ENCODE results near the gene ARVCF. TPM values are rescaled to one million over a fixed set of nuclear protein-coding genes. Genes with fewer than 3 reads are reported as not detected.

ARVCF gene
- total RNA-seq, 1 experiment from 2014 or later: 8.2 TPM

GRCh38 chr22:19930551-19931486 is 85.8 kb downstream of the ARVCF start:
- BruUV-seq (replicated peaks): no TSS peak
- POLR2A ChIA-PET: no interaction called here
- no peak overlapping the region for H3K27ac ChIP-seq (ENCODE audit: low read length)

DNA sequence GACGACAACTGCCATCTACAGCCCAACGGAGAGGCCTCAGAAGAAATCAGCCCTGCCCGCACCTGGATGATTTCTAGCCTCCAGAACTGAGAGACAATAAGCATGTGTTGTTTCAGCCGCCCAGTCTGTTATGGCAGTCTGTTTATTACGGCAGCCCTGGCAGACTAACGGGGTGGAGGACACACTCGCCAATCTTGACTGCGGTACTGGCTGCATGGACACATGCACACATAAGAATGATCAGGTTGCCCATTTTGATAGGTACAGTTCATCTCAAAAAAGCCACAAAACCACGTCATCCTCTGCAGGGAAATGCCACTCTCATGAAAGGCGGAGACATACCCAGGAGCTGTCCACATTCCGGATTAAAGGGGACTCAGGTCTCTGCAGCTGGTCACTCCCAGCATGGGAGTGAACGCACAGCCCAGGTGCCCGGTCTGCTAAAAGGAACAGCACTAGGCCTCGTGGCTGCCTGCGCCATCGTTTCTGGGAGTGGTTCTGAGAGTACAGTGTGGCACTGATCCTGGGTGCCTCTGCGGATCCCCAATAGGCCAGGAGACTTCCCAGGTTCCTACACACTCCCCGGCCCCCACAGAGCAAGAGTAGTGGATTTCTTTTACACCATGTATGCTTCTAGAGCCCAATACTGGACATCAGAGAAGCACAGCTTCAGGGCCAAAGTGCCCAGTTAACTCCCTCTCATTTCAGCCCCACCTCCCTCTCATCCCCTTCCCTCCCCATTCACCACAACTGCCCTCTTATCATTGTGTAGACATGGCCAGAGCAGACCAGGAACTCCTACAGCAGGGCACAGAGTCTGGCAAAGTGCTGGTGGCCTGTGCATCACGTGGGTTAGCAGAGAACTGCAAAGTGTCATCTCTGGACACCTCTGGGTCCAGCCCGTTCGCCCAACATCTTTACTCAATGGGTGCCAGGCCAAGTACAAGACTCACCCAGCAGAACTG is 86.8 kb downstream of the ARVCF start:
- intact Hi-C loops (cut with micrococcal nuclease; ENCODE audit: unreplicated experiment): no loop called here
- DNase-seq (ENCODE audit: low read depth, low spot score): no peak
- H3K4me3 ChIP-seq (ENCODE audit: low read depth in 2 of 2, low read length in 2 of 2): no peak overlapping the region
- H3K27ac ChIP-seq (ENCODE audit: low read length): no peak overlapping the region
- ChIA-PET POLR2A (no interaction called here), CTCF (no interaction called here)
- TF ChIP-seq TCF7L2 (IDR thresholded peaks at IDR 0.05; ENCODE audit: low read depth, low read length) (no peak), SIN3A (IDR thresholded peaks at IDR 0.05; ENCODE audit: borderline replicate concordance, insufficient read depth, low read depth, low read length) (no peak), POLR2AphosphoS5 (IDR thresholded peaks at IDR 0.05; ENCODE audit: low read depth, low read length) (no peak)
- TF ChIP-seq, protein P1, sequence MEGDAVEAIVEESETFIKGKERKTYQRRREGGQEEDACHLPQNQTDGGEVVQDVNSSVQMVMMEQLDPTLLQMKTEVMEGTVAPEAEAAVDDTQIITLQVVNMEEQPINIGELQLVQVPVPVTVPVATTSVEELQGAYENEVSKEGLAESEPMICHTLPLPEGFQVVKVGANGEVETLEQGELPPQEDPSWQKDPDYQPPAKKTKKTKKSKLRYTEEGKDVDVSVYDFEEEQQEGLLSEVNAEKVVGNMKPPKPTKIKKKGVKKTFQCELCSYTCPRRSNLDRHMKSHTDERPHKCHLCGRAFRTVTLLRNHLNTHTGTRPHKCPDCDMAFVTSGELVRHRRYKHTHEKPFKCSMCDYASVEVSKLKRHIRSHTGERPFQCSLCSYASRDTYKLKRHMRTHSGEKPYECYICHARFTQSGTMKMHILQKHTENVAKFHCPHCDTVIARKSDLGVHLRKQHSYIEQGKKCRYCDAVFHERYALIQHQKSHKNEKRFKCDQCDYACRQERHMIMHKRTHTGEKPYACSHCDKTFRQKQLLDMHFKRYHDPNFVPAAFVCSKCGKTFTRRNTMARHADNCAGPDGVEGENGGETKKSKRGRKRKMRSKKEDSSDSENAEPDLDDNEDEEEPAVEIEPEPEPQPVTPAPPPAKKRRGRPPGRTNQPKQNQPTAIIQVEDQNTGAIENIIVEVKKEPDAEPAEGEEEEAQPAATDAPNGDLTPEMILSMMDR (IDR thresholded peaks at IDR 0.05): no peak
- TF ChIP-seq, protein P2, sequence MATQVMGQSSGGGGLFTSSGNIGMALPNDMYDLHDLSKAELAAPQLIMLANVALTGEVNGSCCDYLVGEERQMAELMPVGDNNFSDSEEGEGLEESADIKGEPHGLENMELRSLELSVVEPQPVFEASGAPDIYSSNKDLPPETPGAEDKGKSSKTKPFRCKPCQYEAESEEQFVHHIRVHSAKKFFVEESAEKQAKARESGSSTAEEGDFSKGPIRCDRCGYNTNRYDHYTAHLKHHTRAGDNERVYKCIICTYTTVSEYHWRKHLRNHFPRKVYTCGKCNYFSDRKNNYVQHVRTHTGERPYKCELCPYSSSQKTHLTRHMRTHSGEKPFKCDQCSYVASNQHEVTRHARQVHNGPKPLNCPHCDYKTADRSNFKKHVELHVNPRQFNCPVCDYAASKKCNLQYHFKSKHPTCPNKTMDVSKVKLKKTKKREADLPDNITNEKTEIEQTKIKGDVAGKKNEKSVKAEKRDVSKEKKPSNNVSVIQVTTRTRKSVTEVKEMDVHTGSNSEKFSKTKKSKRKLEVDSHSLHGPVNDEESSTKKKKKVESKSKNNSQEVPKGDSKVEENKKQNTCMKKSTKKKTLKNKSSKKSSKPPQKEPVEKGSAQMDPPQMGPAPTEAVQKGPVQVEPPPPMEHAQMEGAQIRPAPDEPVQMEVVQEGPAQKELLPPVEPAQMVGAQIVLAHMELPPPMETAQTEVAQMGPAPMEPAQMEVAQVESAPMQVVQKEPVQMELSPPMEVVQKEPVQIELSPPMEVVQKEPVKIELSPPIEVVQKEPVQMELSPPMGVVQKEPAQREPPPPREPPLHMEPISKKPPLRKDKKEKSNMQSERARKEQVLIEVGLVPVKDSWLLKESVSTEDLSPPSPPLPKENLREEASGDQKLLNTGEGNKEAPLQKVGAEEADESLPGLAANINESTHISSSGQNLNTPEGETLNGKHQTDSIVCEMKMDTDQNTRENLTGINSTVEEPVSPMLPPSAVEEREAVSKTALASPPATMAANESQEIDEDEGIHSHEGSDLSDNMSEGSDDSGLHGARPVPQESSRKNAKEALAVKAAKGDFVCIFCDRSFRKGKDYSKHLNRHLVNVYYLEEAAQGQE (IDR thresholded peaks at IDR 0.05; ENCODE audit: insufficient read depth in 1 of 2, low read depth in 2 of 2, low read length in 1 of 2): no peak
- no peaks in the 10 kb centered on the region for H3K27me3 ChIP-seq (ENCODE audit: control insufficient read depth, insufficient read depth, low read length)
- H3K4me1 ChIP-seq (ENCODE audit: control insufficient read depth, insufficient read depth, low read length): no peaks in the 10 kb centered on the region
- no peaks in the 10 kb centered on the region for H3K9me3 ChIP-seq (ENCODE audit: control insufficient read depth, insufficient read depth, low read depth, low read length)
- no TSS peak for BruUV-seq (replicated peaks)
- no peaks in the 10 kb centered on the region for H3K36me3 ChIP-seq (ENCODE audit: control insufficient read depth, insufficient read depth, low read length)
- in situ Hi-C loops (cut with HindIII; ENCODE audit: low pct_unique_long_range_greater_than_20kb, low sequenced_read_pairs): no loop called here
- ATAC-seq: no peak

More at GRCh38 chr22:19930551-19931486, 85.8 kb downstream of the ARVCF start:
- intact Hi-C loops (cut with micrococcal nuclease; ENCODE audit: unreplicated experiment): no loop called here
- ATAC-seq (no peak), DNase-seq (ENCODE audit: low read depth, low spot score) (no peak)
- H3K36me3 ChIP-seq (ENCODE audit: control insufficient read depth, insufficient read depth, low read length): no peaks in the 10 kb centered on the region
- in situ Hi-C loops (cut with HindIII; ENCODE audit: low pct_unique_long_range_greater_than_20kb, low sequenced_read_pairs): no loop called here
- H3K4me1 ChIP-seq (ENCODE audit: control insufficient read depth, insufficient read depth, low read length): no peaks in the 10 kb centered on the region
- TF ChIP-seq SIN3A (IDR thresholded peaks at IDR 0.05; ENCODE audit: borderline replicate concordance, insufficient read depth, low read depth, low read length): no peak
- TF ChIP-seq, protein P1 (IDR thresholded peaks at IDR 0.05): no peak
- no peak for TF ChIP-seq POLR2AphosphoS5 (IDR thresholded peaks at IDR 0.05; ENCODE audit: low read depth, low read length)
- TF ChIP-seq, protein P2 (IDR thresholded peaks at IDR 0.05; ENCODE audit: insufficient read depth in 1 of 2, low read depth in 2 of 2, low read length in 1 of 2): no peak
- no peak for TF ChIP-seq TCF7L2 (IDR thresholded peaks at IDR 0.05; ENCODE audit: low read depth, low read length)
- H3K9me3 ChIP-seq (ENCODE audit: control insufficient read depth, insufficient read depth, low read depth, low read length): no peaks in the 10 kb centered on the region
- CTCF ChIA-PET: no interaction called here
- H3K4me3 ChIP-seq (ENCODE audit: low read depth in 2 of 2, low read length in 2 of 2): no peak overlapping the region
- no peaks in the 10 kb centered on the region for H3K27me3 ChIP-seq (ENCODE audit: control insufficient read depth, insufficient read depth, low read length)

All from Panc1 (cell line).